ENCODE data around the gene SOX9. TPM values are rescaled to one million over a fixed set of nuclear protein-coding genes. Genes with fewer than 3 reads are reported as not detected.
"Not testable (repeated sequence)": the region's sequence is repeated elsewhere in the genome, so short reads cannot be mapped to it uniquely, and the experiment has no call there.

The SOX9 gene
- total RNA-seq, 4 donors from 2014 or later = 0.31 to 1.0 (median 0.56) TPM

DNA sequence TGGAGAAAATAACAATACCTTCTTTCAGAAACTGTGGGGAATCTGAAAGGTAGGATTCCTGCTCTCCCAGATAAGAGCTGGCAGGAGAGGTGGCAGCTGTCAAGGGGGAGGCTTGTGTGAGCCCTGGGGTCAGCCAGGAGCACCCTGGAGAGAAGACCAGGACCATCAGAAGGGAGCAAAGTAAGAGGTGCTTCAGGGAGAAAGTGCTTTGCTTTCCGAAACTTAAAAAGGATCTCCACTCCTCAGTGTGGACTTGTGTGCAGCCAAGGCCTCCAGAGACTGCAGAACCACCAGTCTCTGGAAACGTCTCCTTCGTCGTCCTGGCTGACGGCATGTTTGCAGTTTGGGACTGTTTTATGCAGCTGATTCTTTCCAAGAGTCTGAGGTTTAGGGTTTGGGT lies 13.7 kb upstream of the SOX9 start:
- in situ Hi-C loops (cut with MboI; ENCODE audit: low sequenced_read_pairs in 4 of 4) = no loop called here
- DNase-seq (no peak), ATAC-seq (no peak)
- Histone ChIP-seq H3K4me1 (no peaks in the 10 kb centered on the region), H3K4me3 (no peak overlapping the region), H3K27me3 (no peaks in the 10 kb centered on the region), H3K9me3 (no peaks in the 10 kb centered on the region), H3K36me3 (no peaks in the 10 kb centered on the region), H3K27ac (no peak overlapping the region)
- TF ChIP-seq, protein P1, sequence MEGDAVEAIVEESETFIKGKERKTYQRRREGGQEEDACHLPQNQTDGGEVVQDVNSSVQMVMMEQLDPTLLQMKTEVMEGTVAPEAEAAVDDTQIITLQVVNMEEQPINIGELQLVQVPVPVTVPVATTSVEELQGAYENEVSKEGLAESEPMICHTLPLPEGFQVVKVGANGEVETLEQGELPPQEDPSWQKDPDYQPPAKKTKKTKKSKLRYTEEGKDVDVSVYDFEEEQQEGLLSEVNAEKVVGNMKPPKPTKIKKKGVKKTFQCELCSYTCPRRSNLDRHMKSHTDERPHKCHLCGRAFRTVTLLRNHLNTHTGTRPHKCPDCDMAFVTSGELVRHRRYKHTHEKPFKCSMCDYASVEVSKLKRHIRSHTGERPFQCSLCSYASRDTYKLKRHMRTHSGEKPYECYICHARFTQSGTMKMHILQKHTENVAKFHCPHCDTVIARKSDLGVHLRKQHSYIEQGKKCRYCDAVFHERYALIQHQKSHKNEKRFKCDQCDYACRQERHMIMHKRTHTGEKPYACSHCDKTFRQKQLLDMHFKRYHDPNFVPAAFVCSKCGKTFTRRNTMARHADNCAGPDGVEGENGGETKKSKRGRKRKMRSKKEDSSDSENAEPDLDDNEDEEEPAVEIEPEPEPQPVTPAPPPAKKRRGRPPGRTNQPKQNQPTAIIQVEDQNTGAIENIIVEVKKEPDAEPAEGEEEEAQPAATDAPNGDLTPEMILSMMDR (IDR thresholded peaks at IDR 0.05 in 4 of 5, conservative IDR thresholded peaks at IDR 0.05 in 1 of 5) = no peak
- no peak for TF ChIP-seq POLR2A (IDR thresholded peaks at IDR 0.05)
- intact Hi-C loops (cut with DNase I; ENCODE audit: low total_unique reads) = no loop called here

DNA sequence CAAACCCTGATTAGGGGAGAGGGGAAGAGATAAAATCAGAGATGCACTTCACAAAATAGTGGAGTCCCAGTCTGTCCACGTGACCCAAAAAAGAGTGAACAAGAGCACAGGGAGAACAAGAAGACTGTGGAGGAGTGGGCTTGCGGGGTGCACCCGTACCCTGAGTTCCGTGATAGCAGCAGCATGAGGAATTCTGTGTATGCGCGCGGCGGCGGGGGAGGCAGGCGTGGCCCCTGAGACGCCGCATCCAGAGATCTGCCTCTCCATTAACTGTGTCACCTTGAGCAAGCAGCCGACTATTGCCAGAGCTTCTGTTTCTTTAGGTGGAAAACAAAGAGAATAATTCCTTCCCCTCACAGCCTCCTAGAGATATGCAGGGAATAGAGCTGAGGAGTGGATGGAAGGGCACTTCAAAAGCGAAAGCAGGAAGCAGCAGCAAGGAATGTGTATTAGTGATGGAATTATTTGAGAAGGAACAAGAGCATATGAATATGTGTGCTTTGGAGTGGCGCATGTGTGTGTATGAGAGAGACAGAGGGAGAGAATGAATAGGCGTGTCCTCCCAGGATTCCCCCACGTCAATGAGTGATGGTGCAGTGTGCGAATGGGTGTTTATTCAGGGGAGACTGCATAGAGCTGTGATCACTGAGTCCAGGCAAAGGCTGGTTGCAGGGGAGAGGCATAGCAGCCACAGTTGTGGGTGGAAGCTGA lies 10.4 kb upstream of the SOX9 start:
- DNase-seq = no peak
- no peaks in the 10 kb centered on the region for H3K36me3 ChIP-seq
- no peaks in the 10 kb centered on the region for H3K4me1 ChIP-seq
- ATAC-seq = no peak
- H3K9me3 ChIP-seq = no peaks in the 10 kb centered on the region
- TF ChIP-seq, protein P1 (IDR thresholded peaks at IDR 0.05 in 4 of 5, conservative IDR thresholded peaks at IDR 0.05 in 1 of 5) = no peak
- no peak for TF ChIP-seq POLR2A (IDR thresholded peaks at IDR 0.05)
- H3K4me3 ChIP-seq = no peak overlapping the region
- no peak overlapping the region for H3K27ac ChIP-seq
- H3K27me3 ChIP-seq = peaks cover 0 to 3% (median 0%) of the 10 kb centered on the region in 3 donors
- in situ Hi-C loops (cut with MboI; ENCODE audit: low sequenced_read_pairs in 4 of 4) (no loop called here), intact Hi-C loops (cut with DNase I; ENCODE audit: low total_unique reads) (no loop called here)

DNA sequence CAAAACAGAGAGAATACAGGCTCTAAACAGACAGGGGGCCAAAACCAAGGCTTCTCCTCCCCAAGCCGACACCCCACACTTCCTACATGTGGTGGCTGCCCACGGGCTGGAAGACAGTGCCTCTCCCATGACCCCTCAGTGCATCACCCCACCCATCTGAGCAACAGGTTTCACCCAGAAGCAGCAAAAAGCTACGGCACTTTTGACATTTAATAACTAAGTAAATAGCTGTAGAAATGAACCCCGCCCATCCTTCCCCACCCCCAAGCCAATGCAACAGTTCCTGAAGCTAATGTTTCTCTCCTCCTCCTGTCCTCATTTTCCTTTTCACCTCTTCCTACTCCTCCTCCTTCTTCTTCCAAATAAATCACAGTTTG lies 9.9 kb upstream of the SOX9 start:
- no peak overlapping the region for H3K4me3 ChIP-seq
- in situ Hi-C loops (cut with MboI; ENCODE audit: low sequenced_read_pairs in 4 of 4) = no loop called here
- TF ChIP-seq, protein P1 (IDR thresholded peaks at IDR 0.05 in 4 of 5, conservative IDR thresholded peaks at IDR 0.05 in 1 of 5) = no peak
- TF ChIP-seq POLR2A (IDR thresholded peaks at IDR 0.05) = no peak
- no peaks in the 10 kb centered on the region for H3K4me1 ChIP-seq
- intact Hi-C loops (cut with DNase I; ENCODE audit: low total_unique reads) = no loop called here
- no peak overlapping the region for H3K27ac ChIP-seq
- DNase-seq (no peak), ATAC-seq (no peak)
- no peaks in the 10 kb centered on the region for H3K36me3 ChIP-seq
- H3K27me3 ChIP-seq = peaks cover 0 to 3% (median 0%) of the 10 kb centered on the region in 3 donors
- no peaks in the 10 kb centered on the region for H3K9me3 ChIP-seq

DNA sequence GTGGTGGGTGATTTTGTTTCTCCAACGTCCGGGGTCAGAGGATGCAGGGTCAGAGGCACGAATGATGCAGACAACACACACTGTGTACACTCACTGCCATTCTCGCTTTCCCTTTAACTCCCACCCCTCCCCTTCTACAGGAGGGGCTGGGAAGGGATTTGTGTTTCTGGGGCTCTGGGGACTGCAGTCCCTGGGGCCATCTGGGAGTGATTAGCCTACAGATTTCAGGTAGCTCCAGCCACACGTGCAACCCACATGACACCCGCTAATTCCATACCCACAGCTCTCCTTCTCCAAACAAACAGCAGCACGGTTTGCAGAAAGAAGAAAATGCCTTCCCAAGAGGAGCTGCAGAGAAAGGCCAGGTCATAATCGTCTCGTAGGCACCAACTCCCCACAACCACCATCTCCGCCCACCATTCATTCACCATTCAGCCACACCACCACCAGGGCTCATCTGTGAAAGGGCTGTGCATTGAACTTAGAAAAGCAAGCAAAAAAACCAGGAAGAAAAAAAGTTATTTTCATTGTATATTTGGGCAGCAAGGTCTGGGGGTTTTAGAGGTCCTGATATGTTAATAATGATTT lies 9.4 kb upstream of the SOX9 start:
- DNase-seq = no peak
- no peaks in the 10 kb centered on the region for H3K36me3 ChIP-seq
- intact Hi-C loops (cut with DNase I; ENCODE audit: low total_unique reads) (no loop called here), in situ Hi-C loops (cut with MboI; ENCODE audit: low sequenced_read_pairs in 4 of 4) (no loop called here)
- H3K27me3 ChIP-seq = peaks cover 0 to 3% (median under 1%) of the 10 kb centered on the region in 3 donors
- no peaks in the 10 kb centered on the region for H3K9me3 ChIP-seq
- H3K27ac ChIP-seq = no peak overlapping the region
- no peak overlapping the region for H3K4me3 ChIP-seq
- no peak for ATAC-seq
- no peak for TF ChIP-seq POLR2A (IDR thresholded peaks at IDR 0.05)
- TF ChIP-seq, protein P1 (IDR thresholded peaks at IDR 0.05 in 4 of 5, conservative IDR thresholded peaks at IDR 0.05 in 1 of 5) = no peak
- no peaks in the 10 kb centered on the region for H3K4me1 ChIP-seq

DNA sequence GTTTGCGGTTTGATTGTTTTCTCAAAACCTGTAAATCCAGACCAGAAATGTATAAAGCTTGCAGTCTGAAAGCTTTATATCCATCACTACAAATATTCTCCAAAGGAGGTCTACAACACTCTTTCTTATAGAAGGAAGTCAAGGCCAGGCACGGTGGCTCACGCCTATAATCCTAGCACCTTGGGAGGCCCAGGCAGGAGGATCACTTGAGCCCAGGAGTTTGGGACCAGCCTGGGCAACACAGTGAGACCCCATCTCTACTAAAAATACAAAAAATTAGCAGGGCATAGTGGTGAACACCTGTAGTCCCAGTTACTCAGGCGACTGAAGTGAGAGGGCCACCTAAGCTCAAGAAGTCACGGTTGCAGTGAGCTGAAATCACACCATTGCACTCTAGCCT lies 8.9 kb upstream of the SOX9 start:
- H3K9me3 ChIP-seq; DNase-seq; intact Hi-C loops (cut with DNase I; ENCODE audit: low total_unique reads); H3K4me1 ChIP-seq; H3K27ac ChIP-seq; in situ Hi-C loops (cut with MboI; ENCODE audit: low sequenced_read_pairs in 4 of 4); H3K36me3 ChIP-seq; H3K4me3 ChIP-seq; ATAC-seq; H3K27me3 ChIP-seq: not testable (repeated sequence)
